ENCODE measurements around the gene HIVEP3.

DNA sequence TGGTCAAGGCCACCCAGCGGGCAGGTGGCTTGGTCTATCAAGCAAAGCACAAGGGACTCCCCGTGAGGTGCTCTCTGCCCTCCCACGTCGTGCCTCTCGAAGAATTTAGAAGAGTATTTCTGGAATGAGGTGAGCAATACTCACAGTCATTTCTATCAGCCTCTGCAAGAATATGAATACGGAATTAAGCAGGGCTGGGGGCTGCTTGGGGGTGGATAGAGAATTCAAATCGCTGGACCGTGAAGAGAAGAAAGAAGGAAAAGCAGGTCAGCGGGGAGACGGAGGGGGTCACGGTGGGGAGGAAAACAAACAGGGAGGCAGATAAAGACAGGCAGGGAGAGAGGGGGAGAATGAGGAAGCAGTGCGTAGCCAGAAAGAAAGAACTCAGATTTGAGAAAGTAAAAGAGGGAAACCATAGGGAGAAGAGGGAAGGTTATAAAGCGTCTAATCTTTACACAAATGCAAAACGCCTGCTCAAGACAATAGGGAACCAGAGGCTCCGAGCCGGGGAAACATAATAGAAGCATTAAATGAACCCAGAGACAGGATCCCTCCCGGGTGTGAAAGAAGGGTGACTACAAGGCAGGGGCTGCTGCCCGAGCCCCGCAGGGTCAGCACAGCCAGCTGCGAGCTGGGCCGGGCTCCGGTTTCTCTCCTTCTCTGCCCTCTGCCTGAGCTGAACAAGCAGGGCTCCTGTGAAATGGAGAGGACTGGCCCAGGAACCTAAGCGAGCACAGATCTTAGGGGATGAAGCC is 432.2 kb downstream of the HIVEP3 start:
- no peak for TF ChIP-seq POLR2A (IDR thresholded peaks at IDR 0.05)
- TF ChIP-seq, protein P1, sequence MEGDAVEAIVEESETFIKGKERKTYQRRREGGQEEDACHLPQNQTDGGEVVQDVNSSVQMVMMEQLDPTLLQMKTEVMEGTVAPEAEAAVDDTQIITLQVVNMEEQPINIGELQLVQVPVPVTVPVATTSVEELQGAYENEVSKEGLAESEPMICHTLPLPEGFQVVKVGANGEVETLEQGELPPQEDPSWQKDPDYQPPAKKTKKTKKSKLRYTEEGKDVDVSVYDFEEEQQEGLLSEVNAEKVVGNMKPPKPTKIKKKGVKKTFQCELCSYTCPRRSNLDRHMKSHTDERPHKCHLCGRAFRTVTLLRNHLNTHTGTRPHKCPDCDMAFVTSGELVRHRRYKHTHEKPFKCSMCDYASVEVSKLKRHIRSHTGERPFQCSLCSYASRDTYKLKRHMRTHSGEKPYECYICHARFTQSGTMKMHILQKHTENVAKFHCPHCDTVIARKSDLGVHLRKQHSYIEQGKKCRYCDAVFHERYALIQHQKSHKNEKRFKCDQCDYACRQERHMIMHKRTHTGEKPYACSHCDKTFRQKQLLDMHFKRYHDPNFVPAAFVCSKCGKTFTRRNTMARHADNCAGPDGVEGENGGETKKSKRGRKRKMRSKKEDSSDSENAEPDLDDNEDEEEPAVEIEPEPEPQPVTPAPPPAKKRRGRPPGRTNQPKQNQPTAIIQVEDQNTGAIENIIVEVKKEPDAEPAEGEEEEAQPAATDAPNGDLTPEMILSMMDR (IDR thresholded peaks at IDR 0.05): no peak
